ENCODE data around the gene SAMD4B.

Gene SAMD4B

GRCh38 chr19:39319098-39319891 is 22.9 kb upstream of the SAMD4B start:
- TF ChIP-seq CTCF (IDR thresholded peaks at IDR 0.05) = no peak
- Histone ChIP-seq H3K27ac (no peak overlapping the region), H3K4me3 (peak overlapping the region; percentile 83)
- DNase-seq (ENCODE audit: low spot score) = no peak

DNA sequence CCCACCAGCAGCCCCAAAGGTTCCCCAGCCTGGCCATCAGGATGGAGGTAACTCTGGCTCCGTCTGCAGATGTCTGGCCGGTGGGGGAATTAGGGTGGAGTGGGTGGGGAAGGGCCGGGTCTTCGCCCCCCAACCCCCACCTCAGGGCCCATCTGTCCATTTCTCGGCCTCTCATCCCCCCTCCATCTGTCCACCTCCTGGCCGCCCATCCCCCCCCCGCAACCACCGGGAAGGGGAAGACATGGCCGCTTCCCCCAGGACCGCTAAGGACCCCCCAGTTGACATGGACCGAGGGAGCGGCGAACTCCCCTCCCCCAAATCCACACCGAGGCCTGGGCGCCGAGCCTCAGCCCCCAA is 22.4 kb upstream of the SAMD4B start:
- H3K4me3 ChIP-seq = peak overlapping the region; percentile 83
- DNase-seq (ENCODE audit: low spot score) = no peak
- H3K27ac ChIP-seq = no peak overlapping the region
- no peak for TF ChIP-seq CTCF (IDR thresholded peaks at IDR 0.05)

GRCh38 chr19:39321117-39321831 is 20.9 kb upstream of the SAMD4B start:
- no peak for DNase-seq (ENCODE audit: low spot score)
- TF ChIP-seq CTCF (IDR thresholded peaks at IDR 0.05) = no peak
- peak overlapping the region; percentile 83 for H3K4me3 ChIP-seq
- no peak overlapping the region for H3K27ac ChIP-seq

- DNase-seq (ENCODE audit: low spot score) = no peak
- no peak overlapping the region for H3K4me3 ChIP-seq
- no peak overlapping the region for H3K27ac ChIP-seq
- TF ChIP-seq CTCF (IDR thresholded peaks at IDR 0.05) = no peak
Measured at GRCh38 chr19:39321832-39322176, 20.4 kb upstream of the SAMD4B start.

- no peak overlapping the region for H3K27ac ChIP-seq
- no peak for DNase-seq (ENCODE audit: low spot score)
- no peak overlapping the region for H3K4me3 ChIP-seq
- no peak for TF ChIP-seq CTCF (IDR thresholded peaks at IDR 0.05)
Measured at GRCh38 chr19:39324242-39324842, 17.9 kb upstream of the SAMD4B start.

- Histone ChIP-seq H3K4me3 (no peak overlapping the region), H3K27ac (no peak overlapping the region)
- DNase-seq (ENCODE audit: low spot score) = no peak
- TF ChIP-seq CTCF (IDR thresholded peaks at IDR 0.05) = no peak
Measured at GRCh38 chr19:39325778-39326665, 16.2 kb upstream of the SAMD4B start.
